Progenitor cell of endocrine pancreas (in vitro differentiated cells): ENCODE data around the gene AANAT. TPM values are rescaled to one million over a fixed set of nuclear protein-coding genes. Genes with fewer than 3 reads are reported as not detected.

Experiments used
- DNase-seq: peaks from one replicate; pipeline ENCODE4 v3.0.0; 2021; ENCODE audit warnings: low spot score; ENCODE audit not compliant: unreplicated experiment
- H3K27ac Mint-ChIP-seq: 2 replicates; pipeline ENCODE4 v1.8.0; 2021; ENCODE audit warnings: mild to moderate bottlenecking, moderate library complexity, mixed read lengths
- H3K27me3 Mint-ChIP-seq: 2 replicates; pipeline ENCODE4 v1.8.0; 2021; ENCODE audit warnings: mixed read lengths
- H3K36me3 Mint-ChIP-seq: 2 replicates; pipeline ENCODE4 v1.8.0; 2022; ENCODE audit warnings: mixed read lengths; ENCODE audit not compliant: insufficient read depth
- H3K4me1 Mint-ChIP-seq: 2 replicates; pipeline ENCODE4 v1.8.0; 2021; ENCODE audit warnings: low read depth, mixed read lengths
- H3K4me3 Mint-ChIP-seq: 2 replicates; pipeline ENCODE4 v1.8.0; 2021; ENCODE audit warnings: low read depth, mild to moderate bottlenecking, moderate library complexity, mixed read lengths
- H3K9me3 Mint-ChIP-seq: 2 replicates; pipeline ENCODE4 v1.8.0; 2021; ENCODE audit warnings: low read depth, mixed read lengths
- CTCF ChIP-seq: fragments of 200-600 bp; sonication (generic); IDR thresholded peaks from one replicate; pipeline ENCODE4 v1.5.0; 2021; ENCODE audit warnings: antibody characterized with exemption, mild to moderate bottlenecking; ENCODE audit not compliant: unreplicated experiment
- total RNA-seq: library from RNA; stranded (reverse); gene quantifications from 2 replicates; pipeline ENCODE4 v1.2.1, GENCODE V29; 2021

AANAT gene
- total RNA-seq, 1 donor from 2014 or later: not detected

DNA sequence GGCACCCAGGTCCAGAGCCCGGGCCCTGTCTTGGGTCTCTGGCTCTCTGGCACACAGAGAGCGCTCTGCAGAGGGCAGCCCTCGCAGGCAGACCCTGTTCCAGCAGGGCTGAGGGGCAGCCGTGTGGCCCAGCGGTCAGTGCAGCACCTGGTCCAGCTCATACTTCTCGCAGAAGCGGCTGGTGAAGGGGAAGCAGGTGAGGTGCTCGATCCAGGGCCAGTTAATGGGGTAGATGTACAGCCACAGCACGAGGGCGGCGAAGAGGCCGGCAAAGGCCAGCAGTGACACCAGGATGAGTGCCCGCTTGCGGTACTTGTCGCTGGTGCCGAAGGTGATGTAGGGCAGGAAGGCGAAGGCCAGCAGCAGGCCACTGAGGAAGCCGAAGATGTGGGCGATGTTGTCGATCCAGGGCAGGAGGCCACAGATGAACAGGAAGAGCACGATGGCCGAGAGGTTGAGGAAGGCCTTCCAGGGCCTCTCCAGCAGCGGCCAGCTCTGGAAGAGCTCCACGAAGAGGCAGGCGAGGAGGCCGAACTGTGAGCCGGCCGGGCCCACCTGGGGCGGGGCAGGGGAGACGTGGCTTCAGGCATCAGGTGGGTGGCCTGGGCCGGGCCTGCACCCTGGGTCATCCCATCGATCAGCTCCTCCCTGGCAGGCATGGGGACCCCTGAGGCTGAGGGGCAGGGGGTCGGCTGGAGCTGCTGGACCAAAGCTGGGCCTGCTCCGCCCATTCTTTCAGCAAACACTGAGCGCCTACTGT lies 4.3 kb downstream of the AANAT start:
- no peak for DNase-seq
- Mint-ChIP-seq H3K36me3 (no peaks in the 10 kb centered on the region), H3K27me3 (no peaks in the 10 kb centered on the region), H3K27ac (peak overlapping the region; percentile 79), H3K4me1 (no peaks in the 10 kb centered on the region), H3K9me3 (no peaks in the 10 kb centered on the region), H3K4me3 (no peak overlapping the region)
- no peak for TF ChIP-seq CTCF

- Mint-ChIP-seq H3K9me3 (no peaks in the 10 kb centered on the region), H3K27me3 (no peaks in the 10 kb centered on the region), H3K36me3 (no peaks in the 10 kb centered on the region), H3K27ac (no peak overlapping the region), H3K4me3 (no peak overlapping the region), H3K4me1 (no peaks in the 10 kb centered on the region)
- TF ChIP-seq CTCF: no peak
- DNase-seq: no peak
These were observed 4.8 kb downstream of the AANAT start for GRCh38 chr17:76472258-76472645.

- Mint-ChIP-seq H3K27ac (no peak overlapping the region), H3K4me3 (no peak overlapping the region), H3K36me3 (no peaks in the 10 kb centered on the region), H3K4me1 (no peaks in the 10 kb centered on the region), H3K9me3 (no peaks in the 10 kb centered on the region), H3K27me3 (no peaks in the 10 kb centered on the region)
- TF ChIP-seq CTCF: no peak
- no peak for DNase-seq
These were observed 5.3 kb downstream of the AANAT start for GRCh38 chr17:76472726-76473125.

DNA sequence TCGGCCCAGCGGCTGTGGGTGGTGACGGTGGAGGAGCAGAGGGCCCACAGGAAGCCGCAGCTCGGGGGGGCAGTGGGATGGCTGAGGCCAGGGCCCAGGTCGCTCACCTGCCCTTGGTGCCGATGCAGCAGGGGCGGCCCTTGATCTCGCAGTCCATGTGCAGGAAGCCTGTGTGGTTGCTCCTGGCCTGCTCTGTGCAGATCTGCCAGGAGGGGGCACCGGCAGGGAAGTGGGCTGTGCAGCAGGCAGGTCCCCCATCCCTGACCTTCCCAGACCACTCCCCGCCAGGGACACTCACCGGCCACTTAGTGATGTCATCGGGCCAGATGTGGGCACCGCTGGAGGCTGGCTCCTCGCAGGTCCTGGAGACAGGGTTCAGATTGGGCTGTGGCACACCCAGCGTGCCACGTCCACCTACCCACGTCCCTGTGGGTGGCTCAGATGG lies 6.2 kb downstream of the AANAT start:
- no peaks in the 10 kb centered on the region for H3K4me1 Mint-ChIP-seq
- no peak overlapping the region for H3K4me3 Mint-ChIP-seq
- TF ChIP-seq CTCF: peak; percentile 47
- no peak overlapping the region for H3K27ac Mint-ChIP-seq
- DNase-seq: no peak
- H3K36me3 Mint-ChIP-seq: no peaks in the 10 kb centered on the region
- H3K9me3 Mint-ChIP-seq: no peaks in the 10 kb centered on the region
- H3K27me3 Mint-ChIP-seq: no peaks in the 10 kb centered on the region

DNA sequence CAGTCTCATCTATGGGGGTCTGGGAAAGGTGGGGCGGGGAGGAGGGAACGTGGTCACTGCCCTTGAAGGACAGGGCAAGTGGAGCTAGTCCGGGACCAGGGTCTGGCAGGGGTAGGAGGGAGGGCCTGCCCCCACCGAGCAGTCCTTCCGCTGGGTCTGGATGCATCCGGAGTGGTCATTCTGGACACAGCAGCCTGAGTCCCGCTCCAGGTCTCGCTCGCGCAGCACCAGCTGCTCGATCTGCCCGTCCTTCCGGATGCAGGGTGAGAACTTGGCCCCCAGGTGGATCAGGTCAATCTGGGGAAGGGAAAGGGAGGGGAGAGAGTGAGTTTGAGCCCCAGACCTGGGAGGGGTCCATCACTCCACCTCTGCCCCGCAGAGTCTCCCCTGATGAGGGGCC lies 6.8 kb downstream of the AANAT start:
- no peaks in the 10 kb centered on the region for H3K27me3 Mint-ChIP-seq
- H3K9me3 Mint-ChIP-seq: no peaks in the 10 kb centered on the region
- no peaks in the 10 kb centered on the region for H3K4me1 Mint-ChIP-seq
- H3K4me3 Mint-ChIP-seq: no peak overlapping the region
- H3K27ac Mint-ChIP-seq: no peak overlapping the region
- no peak for DNase-seq
- no peaks in the 10 kb centered on the region for H3K36me3 Mint-ChIP-seq
- TF ChIP-seq CTCF: no peak
